H9 (cell line): Measurements from ENCODE around the gene ARSG. TPM values are rescaled to one million over a fixed set of nuclear protein-coding genes. Genes with fewer than 3 reads are reported as not detected.

Experiments
- DNase-seq: peaks from one replicate; pipeline ENCODE4 v3.0.0-alpha.2; 2017
- H2AFZ ChIP-seq: one replicate; pipeline ENCODE4 v1.6.1; 2013; ENCODE audit warnings: mild to moderate bottlenecking, low read length, control low read depth, moderate library complexity
- H2AK5ac ChIP-seq: 2 replicates; pipeline ENCODE4 v1.6.1; 2013; ENCODE audit warnings: low read length, control low read depth, mixed read lengths; ENCODE audit not compliant: insufficient read length
- H2BK120ac ChIP-seq: one replicate; pipeline ENCODE4 v1.6.1; 2013; ENCODE audit warnings: low read depth, mild to moderate bottlenecking, low read length, control low read depth, inconsistent platforms; ENCODE audit not compliant: poor library complexity, severe bottlenecking
- H2BK12ac ChIP-seq: 2 replicates; pipeline ENCODE4 v1.6.1; 2013; ENCODE audit warnings: low read length, control low read depth, mixed read lengths, low read depth; ENCODE audit not compliant: insufficient read length
- H2BK15ac ChIP-seq: 2 replicates; pipeline ENCODE4 v1.6.1; 2013; ENCODE audit warnings: low read depth, low read length, control low read depth
- H2BK20ac ChIP-seq: one replicate; pipeline ENCODE4 v1.6.1; 2013; ENCODE audit warnings: low read depth, mild to moderate bottlenecking, low read length, control low read depth, inconsistent platforms; ENCODE audit not compliant: poor library complexity, severe bottlenecking
- H2BK5ac ChIP-seq: 2 replicates; pipeline ENCODE4 v1.6.1; 2013; ENCODE audit warnings: low read length, control low read depth, mixed read lengths; ENCODE audit not compliant: insufficient read length
- H3K14ac ChIP-seq: 2 replicates; pipeline ENCODE4 v1.6.1; 2013; ENCODE audit warnings: low read length, control low read depth; ENCODE audit not compliant: insufficient read depth
- H3K18ac ChIP-seq: 2 replicates; pipeline ENCODE4 v1.6.1; 2013; ENCODE audit warnings: low read depth, mild to moderate bottlenecking, mixed read lengths, low read length, control low read depth; ENCODE audit not compliant: insufficient read length
- H3K23ac ChIP-seq: 2 replicates; pipeline ENCODE4 v1.6.1; 2013; ENCODE audit warnings: low read length, control low read depth, mixed read lengths, low read depth; ENCODE audit not compliant: insufficient read length
- H3K23me2 ChIP-seq: 2 replicates; pipeline ENCODE4 v1.6.1; 2013; ENCODE audit warnings: low read depth, mild to moderate bottlenecking, mixed read lengths, low read length, control low read depth; ENCODE audit not compliant: insufficient read length, poor library complexity, severe bottlenecking
- H3K27ac ChIP-seq: 2 replicates; pipeline ENCODE4 v1.5.1; 2013; ENCODE audit warnings: low read length, control low read depth, mixed read lengths, low read depth; ENCODE audit not compliant: insufficient read length
- H3K27me3 ChIP-seq: 2 replicates; pipeline ENCODE4 v1.6.1; 2013; ENCODE audit warnings: low read length, control low read depth, inconsistent platforms; ENCODE audit not compliant: insufficient read depth
- H3K4ac ChIP-seq: 2 replicates; pipeline ENCODE4 v1.6.1; 2013; ENCODE audit warnings: low read depth, mild to moderate bottlenecking, control low read depth, inconsistent platforms, low read length, moderate library complexity
- H3K4me1 ChIP-seq: 2 replicates; pipeline ENCODE4 v1.6.1; 2013; ENCODE audit warnings: low read length, control low read depth, inconsistent platforms; ENCODE audit not compliant: insufficient read depth
- H3K4me2 ChIP-seq: 2 replicates; pipeline ENCODE4 v1.6.1; 2013; ENCODE audit warnings: low read length, control low read depth, mixed read lengths; ENCODE audit not compliant: insufficient read length, insufficient read depth
- H3K56ac ChIP-seq: 2 replicates; pipeline ENCODE4 v1.6.1; 2013; ENCODE audit warnings: low read depth, mild to moderate bottlenecking, mixed read lengths, low read length, control low read depth; ENCODE audit not compliant: insufficient read length
- H3K79me1 ChIP-seq: 2 replicates; pipeline ENCODE4 v1.6.1; 2013; ENCODE audit warnings: low read depth, mild to moderate bottlenecking, moderate library complexity, low read length, control low read depth, inconsistent platforms; ENCODE audit not compliant: insufficient read depth, poor library complexity, severe bottlenecking
- H3K79me2 ChIP-seq: 2 replicates; pipeline ENCODE4 v1.6.1; 2013; ENCODE audit warnings: low read length, control low read depth, inconsistent platforms; ENCODE audit not compliant: insufficient read depth
- H3K9ac ChIP-seq: 2 replicates; pipeline ENCODE4 v1.6.1; 2013; ENCODE audit warnings: low read length, control low read depth, mixed read lengths; ENCODE audit not compliant: insufficient read length; ENCODE audit errors: extremely low read depth
- H3K9me3 ChIP-seq: one replicate; pipeline ENCODE4 v1.6.1; 2013; ENCODE audit warnings: low read depth, low read length, inconsistent platforms; ENCODE audit not compliant: control insufficient read depth
- H3T11ph ChIP-seq: one replicate; pipeline ENCODE4 v1.6.1; 2013; ENCODE audit warnings: mild to moderate bottlenecking, low read length, control low read depth, inconsistent platforms
- H4K20me1 ChIP-seq: one replicate; pipeline ENCODE4 v1.6.1; 2013; ENCODE audit not compliant: control insufficient read depth, insufficient read length, insufficient read depth
- H4K5ac ChIP-seq: 2 replicates; pipeline ENCODE4 v1.6.1; 2013; ENCODE audit warnings: low read depth, mild to moderate bottlenecking, mixed read lengths, low read length, control low read depth; ENCODE audit not compliant: insufficient read length
- H4K8ac ChIP-seq: replicated peaks from 2 replicates; pipeline ENCODE4 v1.6.1; 2013; ENCODE audit warnings: low read length, control low read depth, mixed read lengths, low read depth; ENCODE audit not compliant: insufficient read length
- H4K91ac ChIP-seq: 2 replicates; pipeline ENCODE4 v1.6.1; 2013; ENCODE audit warnings: low read depth, mild to moderate bottlenecking, moderate library complexity, mixed read lengths, low read length, control low read depth; ENCODE audit not compliant: insufficient read length
- H3K27ac Mint-ChIP-seq, 3 experiments: 2 replicates in 2 of 3; 3 replicates in 1 of 3; pipeline ENCODE4 v1.8.0; 2020 to 2021; ENCODE audit warnings: mixed read lengths in 3 of 3, mild to moderate bottlenecking in 1 of 3, moderate library complexity in 1 of 3
- H3K27me3 Mint-ChIP-seq: 2 replicates; pipeline ENCODE4 v1.8.0; 2021; ENCODE audit warnings: low read depth, mild to moderate bottlenecking, moderate library complexity, mixed read lengths
- H3K36me3 Mint-ChIP-seq, 3 experiments: 2 replicates in 2 of 3; 3 replicates in 1 of 3; pipeline ENCODE4 v1.8.0; 2020 to 2021; ENCODE audit warnings: low read depth in 3 of 3, mixed read lengths in 3 of 3; ENCODE audit not compliant: insufficient read depth in 1 of 3
- H3K4me1 Mint-ChIP-seq, 2 experiments: 2 replicates each; pipeline ENCODE4 v1.8.0; 2020; ENCODE audit warnings: mixed read lengths in 2 of 2
- H3K4me3 Mint-ChIP-seq, 2 experiments: 2 replicates in 1 of 2; 3 replicates in 1 of 2; pipeline ENCODE4 v1.8.0; 2020 to 2021; ENCODE audit warnings: mild to moderate bottlenecking in 2 of 2, mixed read lengths in 2 of 2, moderate library complexity in 1 of 2
- H3K9me3 Mint-ChIP-seq, 2 experiments: 2 replicates in 1 of 2; 3 replicates in 1 of 2; pipeline ENCODE4 v1.8.0; 2020; ENCODE audit warnings: mild to moderate bottlenecking in 2 of 2, mixed read lengths in 2 of 2, moderate library complexity in 1 of 2
- CTCF ChIP-seq: fragments of 200-600 bp; sonication (generic); conservative IDR thresholded peaks from 3 replicates; pipeline ENCODE4 v1.8.0; 2021; ENCODE audit warnings: antibody characterized with exemption, mild to moderate bottlenecking
- WGBS: extraction: QIAGEN DNeasy Blood & Tissue Kit; methylation state at CpG from one replicate; pipeline ENCODE4 v1.1.7; 2013; ENCODE audit warnings: missing lambda C conversion rate, low lambda C conversion rate, mixed read lengths; ENCODE audit not compliant: insufficient read length; ENCODE audit errors: extremely low coverage; 5-methylcytosine and 5-hydroxymethylcytosine counted together
- total RNA-seq: library from RNA; stranded (reverse); gene quantifications from 2 replicates; pipeline ENCODE4 v1.2.1, GENCODE V29; 2021

Gene ARSG
- total RNA-seq, 1 experiment from 2014 or later = 3.6 TPM

GRCh38 chr17:68424861-68425260 lies 133.6 kb downstream of the ARSG start:
- Mint-ChIP-seq H3K36me3 (peaks cover 17 to 35% (median 26%) of the 10 kb centered on the region in 3 experiments), H3K27me3 (no peaks in the 10 kb centered on the region), H3K9me3 (peaks cover 3% of the 10 kb centered on the region in 2 experiments; a peak in 3 of 5 replicates), H3K27ac (no peak overlapping the region), H3K4me3 (no peak overlapping the region), H3K4me1 (peaks cover 19% of the 10 kb centered on the region in 2 experiments)
- H3K18ac ChIP-seq = no peak overlapping the region
- no peak overlapping the region for H2BK20ac ChIP-seq
- no peaks in the 10 kb centered on the region for H3K79me1 ChIP-seq
- no peaks in the 10 kb centered on the region for H3K9me3 ChIP-seq
- H3T11ph ChIP-seq = no peak overlapping the region
- H2BK15ac ChIP-seq = no peak overlapping the region
- no peak overlapping the region for H2AFZ ChIP-seq
- no peak overlapping the region for H2BK5ac ChIP-seq
- no peak overlapping the region for H4K8ac ChIP-seq
- no CpG with 5 or more reads among the region's 6 CpGs for WGBS
- H3K4me1 ChIP-seq = no peaks in the 10 kb centered on the region
- H3K4ac ChIP-seq = no peak overlapping the region
- no peak overlapping the region for H3K9ac ChIP-seq
- H3K23ac ChIP-seq = no peak overlapping the region
- TF ChIP-seq CTCF = no peak
- H3K27me3 ChIP-seq = no peaks in the 10 kb centered on the region
- DNase-seq = peak; percentile 69
- H3K79me2 ChIP-seq = no peaks in the 10 kb centered on the region
- H3K27ac ChIP-seq = no peak overlapping the region
- H4K20me1 ChIP-seq = no peaks in the 10 kb centered on the region
- H4K91ac ChIP-seq = no peak overlapping the region
- H3K14ac ChIP-seq = no peak overlapping the region
- no peak overlapping the region for H3K56ac ChIP-seq
- no peak overlapping the region for H2BK12ac ChIP-seq
- no peak overlapping the region for H2AK5ac ChIP-seq
- no peaks in the 10 kb centered on the region for H3K23me2 ChIP-seq
- no peak overlapping the region for H3K4me2 ChIP-seq
- no peak overlapping the region for H2BK120ac ChIP-seq
- H4K5ac ChIP-seq = no peak overlapping the region
